Measurements from ENCODE around the gene SLC25A14. TPM values are rescaled to one million over a fixed set of nuclear protein-coding genes. Genes with fewer than 3 reads are reported as not detected.

The SLC25A14 gene
- total and polyA plus RNA-seq, 2 donors (not counting 3 experiments of a cell fraction or from before 2014, with no cell fraction given) = 10.6 to 11.5 TPM

DNA sequence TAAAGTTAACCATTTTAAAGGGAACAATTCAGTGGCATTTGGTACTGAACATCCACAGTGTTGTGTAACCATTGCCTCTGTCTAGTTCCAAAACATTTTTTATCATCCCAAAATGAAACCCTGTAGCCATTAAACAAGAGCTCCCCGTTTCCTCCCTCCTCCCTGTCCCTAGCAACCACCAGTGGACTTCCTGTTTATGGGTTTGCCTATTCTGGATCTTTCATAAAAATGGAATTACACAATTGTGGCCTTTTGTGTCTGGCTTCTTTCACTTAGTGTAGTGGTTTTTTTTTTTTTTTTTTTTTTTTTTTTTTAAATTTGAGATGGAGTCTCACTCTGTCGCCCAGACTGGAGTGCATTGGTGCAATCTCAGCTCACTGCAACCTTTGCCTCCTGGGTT is 73.7 kb downstream of the SLC25A14 start:
- ChIA-PET CTCF (no interaction called here), POLR2A (no interaction called here)
- Histone ChIP-seq H3K27me3 (ENCODE audit: control insufficient read depth in 2 of 2, insufficient read depth in 2 of 2, low read length in 2 of 2) (no peaks in the 10 kb centered on the region), H4K20me1 (replicated peaks; ENCODE audit: control insufficient read depth, extremely low read depth, insufficient read depth, low read length) (no peaks in the 10 kb centered on the region), H3K9me3 (replicated peaks; ENCODE audit: control insufficient read depth, insufficient read depth, low read length) (no peaks in the 10 kb centered on the region), H3K9ac (replicated peaks; ENCODE audit: extremely low read depth, insufficient read depth, low read length) (no peak overlapping the region), H3K79me2 (ENCODE audit: control insufficient read depth, insufficient read depth, low read length) (no peaks in the 10 kb centered on the region), H2AFZ (ENCODE audit: low read depth, low read length) (no peak overlapping the region), H3K4me2 (ENCODE audit: insufficient read depth, low read length) (no peak overlapping the region), H3K4me1 (ENCODE audit: control insufficient read depth, extremely low read depth, insufficient read depth, low read length) (no peaks in the 10 kb centered on the region), H3K9me1 (replicated peaks; ENCODE audit: control insufficient read depth, extremely low read depth, insufficient read depth, low read length) (no peaks in the 10 kb centered on the region), H3K4me3 (replicated peaks in 1 of 3; ENCODE audit: insufficient read depth in 1 of 3, low read depth in 1 of 3, low read length in 3 of 3) (no peak overlapping the region), H3K27ac (ENCODE audit: insufficient read depth, low read depth, low read length) (no peak overlapping the region), H3K36me3 (ENCODE audit: control insufficient read depth in 2 of 2, extremely low read depth in 1 of 2, insufficient read depth in 2 of 2, low read length in 2 of 2) (no peaks in the 10 kb centered on the region)
- no peak for DNase-seq (ENCODE audit: low read depth, low spot score)
- no peak for FAIRE-seq
- no TSS peak for BruUV-seq (replicated peaks)
- dilution Hi-C loops (cut with MboI; ENCODE audit: extremely low pct_ligation_motif_present, low sequenced_read_pairs) (no loop called here), intact Hi-C loops (cut with micrococcal nuclease) (no loop called here)
- TF ChIP-seq EZH2 (IDR thresholded peaks at IDR 0.05; ENCODE audit: borderline replicate concordance, low read depth, low read length, severe bottlenecking) (no peak), POLR2A (IDR thresholded peaks at IDR 0.05; ENCODE audit: low read depth, low read length) (no peak), JUN (IDR thresholded peaks at IDR 0.05; ENCODE audit: borderline replicate concordance, insufficient read depth, insufficient read length, low read depth) (no peak), GATA2 (IDR thresholded peaks at IDR 0.05; ENCODE audit: insufficient read depth, insufficient read length, low read depth, low read length) (no peak), POLR2AphosphoS5 (IDR thresholded peaks at IDR 0.05; ENCODE audit: insufficient read depth, low read depth, low read length) (no peak)
- TF ChIP-seq, protein P1, sequence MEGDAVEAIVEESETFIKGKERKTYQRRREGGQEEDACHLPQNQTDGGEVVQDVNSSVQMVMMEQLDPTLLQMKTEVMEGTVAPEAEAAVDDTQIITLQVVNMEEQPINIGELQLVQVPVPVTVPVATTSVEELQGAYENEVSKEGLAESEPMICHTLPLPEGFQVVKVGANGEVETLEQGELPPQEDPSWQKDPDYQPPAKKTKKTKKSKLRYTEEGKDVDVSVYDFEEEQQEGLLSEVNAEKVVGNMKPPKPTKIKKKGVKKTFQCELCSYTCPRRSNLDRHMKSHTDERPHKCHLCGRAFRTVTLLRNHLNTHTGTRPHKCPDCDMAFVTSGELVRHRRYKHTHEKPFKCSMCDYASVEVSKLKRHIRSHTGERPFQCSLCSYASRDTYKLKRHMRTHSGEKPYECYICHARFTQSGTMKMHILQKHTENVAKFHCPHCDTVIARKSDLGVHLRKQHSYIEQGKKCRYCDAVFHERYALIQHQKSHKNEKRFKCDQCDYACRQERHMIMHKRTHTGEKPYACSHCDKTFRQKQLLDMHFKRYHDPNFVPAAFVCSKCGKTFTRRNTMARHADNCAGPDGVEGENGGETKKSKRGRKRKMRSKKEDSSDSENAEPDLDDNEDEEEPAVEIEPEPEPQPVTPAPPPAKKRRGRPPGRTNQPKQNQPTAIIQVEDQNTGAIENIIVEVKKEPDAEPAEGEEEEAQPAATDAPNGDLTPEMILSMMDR (IDR thresholded peaks at IDR 0.05; ENCODE audit: extremely low read depth in 1 of 2, insufficient read depth in 1 of 2, low read depth in 1 of 2, low read length in 2 of 2) = no peak

DNA sequence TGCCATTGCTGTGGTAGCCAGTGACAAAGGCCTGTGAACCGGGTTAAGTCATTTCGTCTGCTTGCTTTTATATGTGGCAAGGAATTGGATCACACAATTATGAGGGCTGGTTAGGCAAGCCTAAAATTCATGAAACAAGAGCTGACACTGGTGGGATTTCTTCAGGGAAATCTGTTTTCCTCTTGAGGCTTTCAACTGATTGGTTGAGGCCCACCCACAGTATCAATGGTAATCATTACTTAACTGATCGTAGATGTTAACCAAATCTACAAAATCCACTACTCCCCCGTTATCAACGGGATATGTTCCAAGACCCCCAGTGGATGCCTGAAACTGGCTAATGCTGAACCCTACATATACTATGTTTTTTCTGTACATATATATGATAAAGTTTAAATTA is 75.1 kb downstream of the SLC25A14 start:
- Histone ChIP-seq H3K4me1 (ENCODE audit: control insufficient read depth, extremely low read depth, insufficient read depth, low read length) (no peaks in the 10 kb centered on the region), H3K9ac (replicated peaks; ENCODE audit: extremely low read depth, insufficient read depth, low read length) (no peak overlapping the region), H3K9me3 (replicated peaks; ENCODE audit: control insufficient read depth, insufficient read depth, low read length) (no peaks in the 10 kb centered on the region), H3K79me2 (ENCODE audit: control insufficient read depth, insufficient read depth, low read length) (no peaks in the 10 kb centered on the region), H3K4me3 (replicated peaks in 1 of 3; ENCODE audit: insufficient read depth in 1 of 3, low read depth in 1 of 3, low read length in 3 of 3) (no peak overlapping the region), H4K20me1 (replicated peaks; ENCODE audit: control insufficient read depth, extremely low read depth, insufficient read depth, low read length) (no peaks in the 10 kb centered on the region), H3K9me1 (replicated peaks; ENCODE audit: control insufficient read depth, extremely low read depth, insufficient read depth, low read length) (no peaks in the 10 kb centered on the region), H3K27ac (ENCODE audit: insufficient read depth, low read depth, low read length) (no peak overlapping the region), H3K27me3 (ENCODE audit: control insufficient read depth in 2 of 2, insufficient read depth in 2 of 2, low read length in 2 of 2) (no peaks in the 10 kb centered on the region), H2AFZ (ENCODE audit: low read depth, low read length) (no peak overlapping the region), H3K4me2 (ENCODE audit: insufficient read depth, low read length) (no peak overlapping the region), H3K36me3 (ENCODE audit: control insufficient read depth in 2 of 2, extremely low read depth in 1 of 2, insufficient read depth in 2 of 2, low read length in 2 of 2) (no peaks in the 10 kb centered on the region)
- POLR2A ChIA-PET = no interaction called here
- no TSS peak for BruUV-seq (replicated peaks)
- intact Hi-C loops (cut with micrococcal nuclease) = no loop called here
- CTCF ChIA-PET = no interaction called here
- dilution Hi-C loops (cut with MboI; ENCODE audit: extremely low pct_ligation_motif_present, low sequenced_read_pairs) = no loop called here
- DNase-seq (ENCODE audit: low read depth, low spot score) = no peak
- no peak for FAIRE-seq
- TF ChIP-seq, protein P1 (IDR thresholded peaks at IDR 0.05; ENCODE audit: extremely low read depth in 1 of 2, insufficient read depth in 1 of 2, low read depth in 1 of 2, low read length in 2 of 2) = no peak
- TF ChIP-seq MYC (IDR thresholded peaks at IDR 0.05; ENCODE audit: low read depth, low read length) (no peak), POLR2AphosphoS5 (IDR thresholded peaks at IDR 0.05; ENCODE audit: insufficient read depth, low read depth, low read length) (no peak), EZH2 (IDR thresholded peaks at IDR 0.05; ENCODE audit: borderline replicate concordance, low read depth, low read length, severe bottlenecking) (no peak), POLR2A (IDR thresholded peaks at IDR 0.05; ENCODE audit: low read depth, low read length) (no peak), FOS (IDR thresholded peaks at IDR 0.05; ENCODE audit: borderline replicate concordance, insufficient read depth, low read length) (no peak), JUN (IDR thresholded peaks at IDR 0.05; ENCODE audit: borderline replicate concordance, insufficient read depth, insufficient read length, low read depth) (no peak), GATA2 (IDR thresholded peaks at IDR 0.05; ENCODE audit: insufficient read depth, insufficient read length, low read depth, low read length) (no peak)
- TF ChIP-seq, protein P2, sequence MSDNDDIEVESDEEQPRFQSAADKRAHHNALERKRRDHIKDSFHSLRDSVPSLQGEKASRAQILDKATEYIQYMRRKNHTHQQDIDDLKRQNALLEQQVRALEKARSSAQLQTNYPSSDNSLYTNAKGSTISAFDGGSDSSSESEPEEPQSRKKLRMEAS (IDR thresholded peaks at IDR 0.05; ENCODE audit: insufficient read depth, insufficient read length) = no peak

Measured in endothelial cell of umbilical vein (primary cell).